Measurements from ENCODE around the gene MRPS2.
"Not testable (repeated sequence)": the region's sequence is repeated elsewhere in the genome, so short reads cannot be mapped to it uniquely, and the experiment has no call there.

Gene MRPS2

DNA sequence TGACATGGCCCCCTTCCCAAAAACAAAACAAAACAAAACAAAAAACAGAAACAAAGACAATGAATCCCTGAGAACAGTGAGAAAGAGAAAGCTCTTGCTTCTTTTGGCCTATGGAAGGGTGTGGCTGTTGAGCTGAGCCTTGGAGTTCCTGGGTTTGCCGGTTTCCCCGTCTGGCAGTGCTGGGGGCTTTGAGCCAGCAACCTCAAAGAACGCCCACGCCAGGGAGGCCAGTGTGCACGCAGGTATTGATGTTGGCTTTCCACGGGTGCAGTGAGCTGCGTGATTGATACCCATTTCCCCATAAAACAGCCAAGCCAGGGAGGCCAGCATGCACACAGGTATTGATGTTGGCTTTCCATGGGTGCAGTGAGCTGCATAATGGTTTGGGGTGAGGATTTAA lies 12.4 kb downstream of the MRPS2 start:
- no peak for TF ChIP-seq POLR2AphosphoS5 (IDR thresholded peaks at IDR 0.05; ENCODE audit: low read depth, low read length)
- TF ChIP-seq TAF1 (IDR thresholded peaks at IDR 0.05; ENCODE audit: borderline replicate concordance, low read depth, low read length) = no peak
- TF ChIP-seq POLR2A (IDR thresholded peaks at IDR 0.05; ENCODE audit: low read depth, low read length) = no peak
- no peak for DNase-seq (ENCODE audit: insufficient read length)
- FAIRE-seq = no peak

- FAIRE-seq (no peak), DNase-seq (ENCODE audit: insufficient read length) (no peak)
- TF ChIP-seq TAF1 (IDR thresholded peaks at IDR 0.05; ENCODE audit: borderline replicate concordance, low read depth, low read length) (no peak), POLR2A (IDR thresholded peaks at IDR 0.05; ENCODE audit: low read depth, low read length) (no peak)
Observed at GRCh38 chr9:135513351-135513846, 12.9 kb downstream of the MRPS2 start.

- not testable (repeated sequence) for DNase-seq (ENCODE audit: insufficient read length); FAIRE-seq
Observed at GRCh38 chr9:135513906-135514305, 13.4 kb downstream of the MRPS2 start.

GRCh38 chr9:135514342-135515082 lies 14.0 kb downstream of the MRPS2 start:
- no peak for FAIRE-seq
- no peak for DNase-seq (ENCODE audit: insufficient read length)
- TF ChIP-seq TAF1 (IDR thresholded peaks at IDR 0.05; ENCODE audit: borderline replicate concordance, low read depth, low read length) (no peak), POLR2AphosphoS5 (IDR thresholded peaks at IDR 0.05; ENCODE audit: low read depth, low read length) (no peak), POLR2A (IDR thresholded peaks at IDR 0.05; ENCODE audit: low read depth, low read length) (no peak)

- FAIRE-seq = no peak
- no peak for DNase-seq (ENCODE audit: insufficient read length)
- no peak for TF ChIP-seq POLR2AphosphoS5 (IDR thresholded peaks at IDR 0.05; ENCODE audit: low read depth, low read length)
- no peak for TF ChIP-seq TAF1 (IDR thresholded peaks at IDR 0.05; ENCODE audit: borderline replicate concordance, low read depth, low read length)
Observed at GRCh38 chr9:135515083-135515951, 14.8 kb downstream of the MRPS2 start.

GRCh38 chr9:135516132-135516860 lies 15.8 kb downstream of the MRPS2 start:
- TF ChIP-seq POLR2AphosphoS5 (IDR thresholded peaks at IDR 0.05; ENCODE audit: low read depth, low read length) (no peak), TAF1 (IDR thresholded peaks at IDR 0.05; ENCODE audit: borderline replicate concordance, low read depth, low read length) (no peak)
- DNase-seq (ENCODE audit: insufficient read length) (no peak), FAIRE-seq (no peak)

GRCh38 chr9:135517407-135517822 lies 16.9 kb downstream of the MRPS2 start:
- DNase-seq (ENCODE audit: insufficient read length) = no peak
- TF ChIP-seq TAF1 (IDR thresholded peaks at IDR 0.05; ENCODE audit: borderline replicate concordance, low read depth, low read length) (no peak), POLR2AphosphoS5 (IDR thresholded peaks at IDR 0.05; ENCODE audit: low read depth, low read length) (no peak), POLR2A (IDR thresholded peaks at IDR 0.05; ENCODE audit: low read depth, low read length) (no peak)
- FAIRE-seq = no peak

DNA sequence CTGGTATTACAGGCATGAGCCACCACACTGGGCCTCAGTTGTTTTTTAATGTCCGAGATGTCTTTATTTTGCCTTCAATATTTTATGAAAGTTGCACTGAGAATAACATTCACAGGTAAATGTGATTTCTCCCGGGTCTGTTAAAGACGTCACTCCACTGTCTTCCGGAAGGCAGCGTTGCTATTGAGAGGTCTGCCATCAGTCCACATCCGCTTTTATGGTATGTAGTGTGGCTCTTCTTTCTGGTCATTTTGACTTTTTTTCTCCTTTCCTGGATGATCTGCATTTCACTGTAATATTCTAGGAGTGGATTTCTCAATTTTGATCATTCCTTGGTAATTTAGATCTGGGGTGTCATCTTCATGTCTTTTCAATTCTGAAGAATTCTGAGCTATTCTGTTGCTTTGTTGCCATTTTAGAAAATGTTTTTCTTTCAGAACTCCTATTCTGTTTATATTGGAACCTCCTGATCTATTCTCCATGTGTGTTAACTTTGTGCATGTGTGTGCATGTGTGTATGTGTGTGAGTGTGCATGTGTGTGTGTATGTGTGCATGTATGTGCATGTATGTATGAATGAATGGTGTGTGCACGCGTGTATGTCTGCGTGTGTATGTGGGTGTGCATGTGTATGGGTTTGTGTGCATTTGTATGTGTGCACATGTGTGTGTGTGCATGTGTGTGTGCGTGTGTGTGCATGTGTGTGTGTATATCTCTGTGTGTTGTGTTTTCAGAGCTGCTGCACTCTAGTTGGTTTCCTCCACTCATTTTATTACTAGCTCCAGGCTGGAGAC lies 18.9 kb downstream of the MRPS2 start:
- TF ChIP-seq POLR2AphosphoS5 (IDR thresholded peaks at IDR 0.05; ENCODE audit: low read depth, low read length) (no peak), TAF1 (IDR thresholded peaks at IDR 0.05; ENCODE audit: borderline replicate concordance, low read depth, low read length) (no peak), POLR2A (IDR thresholded peaks at IDR 0.05; ENCODE audit: low read depth, low read length) (no peak)
- FAIRE-seq = no peak
- DNase-seq (ENCODE audit: insufficient read length) = no peak

- TF ChIP-seq POLR2A (IDR thresholded peaks at IDR 0.05; ENCODE audit: low read depth, low read length) (no peak), TAF1 (IDR thresholded peaks at IDR 0.05; ENCODE audit: borderline replicate concordance, low read depth, low read length) (no peak), POLR2AphosphoS5 (IDR thresholded peaks at IDR 0.05; ENCODE audit: low read depth, low read length) (no peak)
- no peak for FAIRE-seq
- no peak for DNase-seq (ENCODE audit: insufficient read length)
Observed at GRCh38 chr9:135520916-135521607, 20.6 kb downstream of the MRPS2 start, which contains the start of gene LCN1. TSS of gene LCN1 (plus strand) at chr9:135521440. CDS start at chr9:135521498, 58 bp downstream.

DNA sequence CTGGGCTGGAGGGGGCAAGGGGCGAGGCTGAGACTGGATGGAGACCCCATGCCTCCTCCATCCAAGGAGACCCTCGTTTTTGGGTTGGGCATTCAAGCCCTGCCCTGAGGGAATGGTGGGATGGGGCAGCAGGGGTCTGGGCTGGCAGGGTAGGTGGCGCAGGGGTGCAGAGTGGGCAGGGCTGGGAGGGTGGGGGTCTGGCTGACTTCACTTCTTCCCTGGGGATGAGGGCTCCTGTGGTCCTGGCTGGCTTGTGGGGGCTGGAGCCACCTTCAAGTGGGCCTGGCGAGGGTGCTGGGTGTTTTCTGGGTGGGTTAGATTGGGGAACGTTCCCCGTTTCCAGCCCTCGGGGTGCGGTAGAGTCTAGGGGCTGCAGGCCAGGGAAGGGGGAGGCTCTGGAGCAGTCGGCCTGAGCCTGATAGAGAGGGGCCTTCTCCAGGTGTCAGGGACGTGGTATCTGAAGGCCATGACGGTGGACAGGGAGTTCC lies 21.2 kb downstream of the MRPS2 start:
- no peak for FAIRE-seq
- DNase-seq (ENCODE audit: insufficient read length) = no peak
- TF ChIP-seq POLR2A (IDR thresholded peaks at IDR 0.05; ENCODE audit: low read depth, low read length) (no peak), POLR2AphosphoS5 (IDR thresholded peaks at IDR 0.05; ENCODE audit: low read depth, low read length) (no peak), TAF1 (IDR thresholded peaks at IDR 0.05; ENCODE audit: borderline replicate concordance, low read depth, low read length) (no peak)
